ENCODE results near the gene DPP6. TPM values are rescaled to one million over a fixed set of nuclear protein-coding genes. Genes with fewer than 3 reads are reported as not detected.

Gene DPP6
- total and polyA plus RNA-seq, 2 donors (not counting 1 experiment from before 2014, with no cell fraction given) = not detected

- intact Hi-C loops (cut with micrococcal nuclease) = no loop called here
- H3K4me1 Mint-ChIP-seq = no peaks in the 10 kb centered on the region
- no peak overlapping the region for H3K4me3 Mint-ChIP-seq
- WGBS (ENCODE audit: insufficient coverage) = 90% methylated on average over 3 of the region's 4 CpGs
- ATAC-seq (ENCODE audit: low read depth) = no peak
- Histone ChIP-seq H3K9ac (ENCODE audit: low read length) (no peak overlapping the region), H3K4me3 (ENCODE audit: control extremely low read depth in 1 of 5, extremely low read depth in 1 of 5, insufficient read depth in 1 of 5, low read depth in 2 of 5, low read length in 4 of 5) (no peak overlapping the region), H2AFZ (ENCODE audit: insufficient read depth, low read depth, low read length, poor library complexity, severe bottlenecking) (no peak overlapping the region), H3K27me3 (replicated peaks in 1 of 4; ENCODE audit: control extremely low read depth in 1 of 4, control insufficient read depth in 3 of 4, insufficient read depth in 4 of 4, low read length in 3 of 4) (no peaks in the 10 kb centered on the region), H3K36me3 (replicated peaks in 1 of 2; ENCODE audit: control extremely low read depth in 1 of 2, control insufficient read depth in 1 of 2, extremely low read depth in 1 of 2, insufficient read depth in 2 of 2, low read length in 1 of 2) (no peaks in the 10 kb centered on the region), H3K79me2 (ENCODE audit: control insufficient read depth, insufficient read depth, low read length) (no peaks in the 10 kb centered on the region), H4K20me1 (ENCODE audit: control insufficient read depth, insufficient read depth, low read length, poor library complexity, severe bottlenecking) (no peaks in the 10 kb centered on the region), H3K4me2 (replicated peaks; ENCODE audit: low read depth, low read length, poor library complexity, severe bottlenecking) (no peak overlapping the region), H3K9me3 (ENCODE audit: control extremely low read depth in 1 of 3, control insufficient read depth in 2 of 3, insufficient read depth in 1 of 3, low read length in 2 of 3) (peaks cover 0 to 16% (median 0%) of the 10 kb centered on the region in 3 donors), H3K4me1 (ENCODE audit: control insufficient read depth in 2 of 2, insufficient read depth in 2 of 2, low read length in 2 of 2) (no peaks in the 10 kb centered on the region), H3K27ac (ENCODE audit: low read length in 2 of 2) (no peak overlapping the region)
- ChIA-PET POLR2A (no interaction called here), CTCF (no interaction called here)
- no peak for TF ChIP-seq CTCF (IDR thresholded peaks at IDR 0.05)
- no peak for TF ChIP-seq EZH2 (IDR thresholded peaks at IDR 0.05; ENCODE audit: borderline replicate concordance, insufficient read depth, low read depth, low read length, poor library complexity, severe bottlenecking)
- DNase-seq = no peak
- H3K27ac Mint-ChIP-seq = no peak overlapping the region
- H3K9me3 Mint-ChIP-seq (ENCODE audit: insufficient read depth) = peaks cover 6% of the 10 kb centered on the region
- no peaks in the 10 kb centered on the region for H3K27me3 Mint-ChIP-seq
Measured at GRCh38 chr7:154672659-154673415, 620.6 kb downstream of the DPP6 start.

- H3K27ac Mint-ChIP-seq = no peak overlapping the region
- H3K9me3 Mint-ChIP-seq (ENCODE audit: insufficient read depth) = peaks cover 4% of the 10 kb centered on the region
Measured at GRCh38 chr7:154674191-154674590, 622.0 kb downstream of the DPP6 start.

More at GRCh38 chr7:154674191-154674590, 622.0 kb downstream of the DPP6 start:
- WGBS (ENCODE audit: insufficient coverage) = 83% methylated on average over 5 of the region's 6 CpGs
- no peaks in the 10 kb centered on the region for H4K20me1 ChIP-seq (ENCODE audit: control insufficient read depth, insufficient read depth, low read length, poor library complexity, severe bottlenecking)
- no peaks in the 10 kb centered on the region for H3K79me2 ChIP-seq (ENCODE audit: control insufficient read depth, insufficient read depth, low read length)
- H2AFZ ChIP-seq (ENCODE audit: insufficient read depth, low read depth, low read length, poor library complexity, severe bottlenecking) = no peak overlapping the region
- no peaks in the 10 kb centered on the region for H3K27me3 Mint-ChIP-seq
- H3K36me3 ChIP-seq (replicated peaks in 1 of 2; ENCODE audit: control extremely low read depth in 1 of 2, control insufficient read depth in 1 of 2, extremely low read depth in 1 of 2, insufficient read depth in 2 of 2, low read length in 1 of 2) = no peaks in the 10 kb centered on the region
- H3K4me1 Mint-ChIP-seq = no peaks in the 10 kb centered on the region
- intact Hi-C loops (cut with micrococcal nuclease) = no loop called here
- H3K9ac ChIP-seq (ENCODE audit: low read length) = no peak overlapping the region
- CTCF ChIA-PET = no interaction called here
- DNase-seq = no peak
- no peak overlapping the region for H3K27ac ChIP-seq (ENCODE audit: low read length in 2 of 2)
- H3K4me3 Mint-ChIP-seq = no peak overlapping the region
- H3K4me2 ChIP-seq (replicated peaks; ENCODE audit: low read depth, low read length, poor library complexity, severe bottlenecking) = no peak overlapping the region
- H3K4me3 ChIP-seq (ENCODE audit: control extremely low read depth in 1 of 5, extremely low read depth in 1 of 5, insufficient read depth in 1 of 5, low read depth in 2 of 5, low read length in 4 of 5) = no peak overlapping the region
- ATAC-seq (ENCODE audit: low read depth) = no peak
- TF ChIP-seq CTCF (IDR thresholded peaks at IDR 0.05) = no peak
- no peak for TF ChIP-seq EZH2 (IDR thresholded peaks at IDR 0.05; ENCODE audit: borderline replicate concordance, insufficient read depth, low read depth, low read length, poor library complexity, severe bottlenecking)
- H3K9me3 ChIP-seq (ENCODE audit: control extremely low read depth in 1 of 3, control insufficient read depth in 2 of 3, insufficient read depth in 1 of 3, low read length in 2 of 3) = peaks cover 0 to 21% (median 0%) of the 10 kb centered on the region in 3 donors
- no peaks in the 10 kb centered on the region for H3K4me1 ChIP-seq (ENCODE audit: control insufficient read depth in 2 of 2, insufficient read depth in 2 of 2, low read length in 2 of 2)
- no peaks in the 10 kb centered on the region for H3K27me3 ChIP-seq (replicated peaks in 1 of 4; ENCODE audit: control extremely low read depth in 1 of 4, control insufficient read depth in 3 of 4, insufficient read depth in 4 of 4, low read length in 3 of 4)
- POLR2A ChIA-PET = no interaction called here

Data from B cell (primary cell).